Cardiac muscle cell (in vitro differentiated cells and primary cell): ENCODE data around the gene ARHGEF10L. TPM values are rescaled to one million over a fixed set of nuclear protein-coding genes. Genes with fewer than 3 reads are reported as not detected.

ENCODE experiments used
- DNase-seq, 2 donors: peaks; one replicate each; pipeline versions ENCODE4 v3.0.0 to v3.0.0-alpha.2; 2010 to 2017; ENCODE audit warnings: low read depth in 1 of 2, low spot score in 1 of 2
- H3K27ac ChIP-seq: fragments of 200-600 bp; sonication (generic); 2 replicates; pipeline ENCODE4 v1.5.1; 2016
- H3K27me3 ChIP-seq: fragments of 200-600 bp; sonication (generic); 2 replicates; pipeline ENCODE4 v1.6.0; 2016; ENCODE audit warnings: control low read depth
- H3K36me3 ChIP-seq: fragments of 200-600 bp; sonication (generic); 2 replicates; pipeline ENCODE4 v1.5.1; 2016; ENCODE audit warnings: control low read depth
- H3K4me1 ChIP-seq: fragments of 200-600 bp; sonication (generic); 2 replicates; pipeline ENCODE4 v1.8.1; 2017; ENCODE audit warnings: low read depth, mild to moderate bottlenecking, mixed run types
- H3K4me3 ChIP-seq: fragments of 200-600 bp; sonication (generic); 2 replicates; pipeline ENCODE4 v1.5.1; 2016; ENCODE audit warnings: mild to moderate bottlenecking
- H3K9me3 ChIP-seq: fragments of 200-600 bp; sonication (generic); 2 replicates; pipeline ENCODE4 v1.5.1; 2017; ENCODE audit warnings: low read depth, mild to moderate bottlenecking, control low read depth
- polyA plus RNA-seq: library from polyadenylated mRNA; unstranded; fragments of >200 nt; fragmentation: Nextera tagmentation; extraction: Ambion mirVana; gene quantifications from 2 replicates; pipeline ENCODE4 v1.2.1, GENCODE V29; 2016
- total RNA-seq: library from RNA; depleted of rRNA; stranded (reverse); fragments of >200 nt; gene quantifications from 2 replicates; pipeline ENCODE4 v1.2.3, GENCODE V29; 2016
- TF ChIP-seq, protein P1 (sequence below): IDR thresholded peaks from 2 replicates; pipeline ENCODE4 v1.5.1; 2012; ENCODE audit warnings: low read depth, mild to moderate bottlenecking, low read length

ARHGEF10L gene
- total and polyA plus RNA-seq, 2 experiments from 2014 or later: 32.3 to 55.4 TPM

- no peaks in the 10 kb centered on the region for H3K36me3 ChIP-seq
- H3K4me1 ChIP-seq: no peaks in the 10 kb centered on the region
- peak in 1 of 2 donors; percentile 18 for DNase-seq
- H3K9me3 ChIP-seq: no peaks in the 10 kb centered on the region
- no peak overlapping the region for H3K27ac ChIP-seq
- TF ChIP-seq, protein P1, sequence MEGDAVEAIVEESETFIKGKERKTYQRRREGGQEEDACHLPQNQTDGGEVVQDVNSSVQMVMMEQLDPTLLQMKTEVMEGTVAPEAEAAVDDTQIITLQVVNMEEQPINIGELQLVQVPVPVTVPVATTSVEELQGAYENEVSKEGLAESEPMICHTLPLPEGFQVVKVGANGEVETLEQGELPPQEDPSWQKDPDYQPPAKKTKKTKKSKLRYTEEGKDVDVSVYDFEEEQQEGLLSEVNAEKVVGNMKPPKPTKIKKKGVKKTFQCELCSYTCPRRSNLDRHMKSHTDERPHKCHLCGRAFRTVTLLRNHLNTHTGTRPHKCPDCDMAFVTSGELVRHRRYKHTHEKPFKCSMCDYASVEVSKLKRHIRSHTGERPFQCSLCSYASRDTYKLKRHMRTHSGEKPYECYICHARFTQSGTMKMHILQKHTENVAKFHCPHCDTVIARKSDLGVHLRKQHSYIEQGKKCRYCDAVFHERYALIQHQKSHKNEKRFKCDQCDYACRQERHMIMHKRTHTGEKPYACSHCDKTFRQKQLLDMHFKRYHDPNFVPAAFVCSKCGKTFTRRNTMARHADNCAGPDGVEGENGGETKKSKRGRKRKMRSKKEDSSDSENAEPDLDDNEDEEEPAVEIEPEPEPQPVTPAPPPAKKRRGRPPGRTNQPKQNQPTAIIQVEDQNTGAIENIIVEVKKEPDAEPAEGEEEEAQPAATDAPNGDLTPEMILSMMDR: no peak
- no peak overlapping the region for H3K4me3 ChIP-seq
- H3K27me3 ChIP-seq: no peaks in the 10 kb centered on the region
Observed at GRCh38 chr1:17687145-17687544, 147.6 kb downstream of the ARHGEF10L start.

DNA sequence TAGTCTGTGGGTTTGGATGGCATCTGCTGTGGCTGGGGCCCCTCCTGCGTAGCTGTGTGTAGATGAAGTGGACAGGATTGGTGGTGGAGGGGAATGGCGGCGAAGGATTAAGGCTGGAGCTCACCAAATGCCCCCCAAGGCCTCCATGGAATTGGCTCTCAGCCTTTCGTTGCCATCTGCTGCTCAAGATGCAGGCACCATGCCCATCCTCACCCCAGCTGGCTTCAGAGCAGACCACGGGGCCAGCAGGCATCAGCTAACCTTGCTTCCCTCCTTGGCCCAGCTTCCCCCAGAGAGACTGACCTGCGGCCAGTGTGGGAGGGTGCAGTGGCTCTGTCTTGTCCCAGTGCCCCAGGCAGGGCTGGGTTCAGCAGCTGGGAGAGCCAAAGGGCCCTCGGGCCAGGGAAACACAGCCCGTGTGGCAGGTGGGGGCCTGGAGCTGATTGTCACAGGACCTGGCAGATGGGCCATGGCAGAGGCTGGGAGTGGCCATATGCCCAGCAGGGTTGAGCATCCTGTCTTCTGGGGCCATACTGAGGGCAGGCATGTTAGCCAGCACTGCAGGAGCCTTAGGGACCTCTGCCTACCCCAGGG is 148.8 kb downstream of the ARHGEF10L start:
- TF ChIP-seq, protein P1: no peak
- DNase-seq: no peak
- H3K36me3 ChIP-seq: no peaks in the 10 kb centered on the region
- no peaks in the 10 kb centered on the region for H3K4me1 ChIP-seq
- H3K9me3 ChIP-seq: no peaks in the 10 kb centered on the region
- no peak overlapping the region for H3K4me3 ChIP-seq
- H3K27me3 ChIP-seq: no peaks in the 10 kb centered on the region
- H3K27ac ChIP-seq: no peak overlapping the region

- Histone ChIP-seq H3K27me3 (no peaks in the 10 kb centered on the region), H3K27ac (no peak overlapping the region), H3K4me1 (no peaks in the 10 kb centered on the region), H3K36me3 (no peaks in the 10 kb centered on the region), H3K4me3 (no peak overlapping the region), H3K9me3 (no peaks in the 10 kb centered on the region)
- DNase-seq: no peak
- TF ChIP-seq, protein P1: no peak
Observed at GRCh38 chr1:17689011-17689410, 149.5 kb downstream of the ARHGEF10L start.

DNA sequence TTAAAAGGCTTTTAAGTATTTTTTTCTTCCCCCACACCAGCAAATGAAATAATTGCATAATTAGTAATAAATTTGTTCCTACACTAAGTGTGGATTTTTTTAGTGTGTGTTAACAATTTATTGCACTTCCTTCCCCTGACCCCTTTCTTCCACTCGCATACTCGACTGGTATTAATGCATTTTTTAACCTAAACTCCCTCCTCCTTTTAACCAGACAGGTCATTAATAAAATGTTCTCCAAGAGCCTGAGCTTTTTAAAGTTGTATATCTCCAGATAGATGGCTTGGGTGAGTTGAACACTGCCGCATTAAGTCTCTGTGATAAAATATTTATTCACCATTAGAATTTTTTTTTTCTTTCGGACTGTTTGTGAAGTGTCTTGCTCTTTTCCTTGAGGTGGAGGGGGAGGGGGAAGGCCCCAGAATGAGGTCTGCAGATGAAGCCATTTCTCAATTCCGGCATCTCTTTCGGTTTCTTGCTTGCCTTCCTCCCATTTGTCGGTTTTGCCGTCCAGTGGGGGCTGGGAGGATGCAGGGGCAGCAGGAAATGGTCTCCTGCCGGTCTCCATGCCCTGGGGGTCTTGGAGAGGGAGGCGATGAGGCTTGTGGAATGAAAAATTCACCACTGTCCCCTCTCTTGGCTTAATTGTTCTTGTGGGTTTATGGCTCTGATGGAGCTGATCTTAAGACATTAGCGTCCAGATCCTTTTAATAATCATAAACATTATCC is 151.6 kb downstream of the ARHGEF10L start:
- Histone ChIP-seq H3K27ac (no peak overlapping the region), H3K4me1 (no peaks in the 10 kb centered on the region), H3K36me3 (no peaks in the 10 kb centered on the region), H3K4me3 (no peak overlapping the region), H3K9me3 (no peaks in the 10 kb centered on the region), H3K27me3 (no peaks in the 10 kb centered on the region)
- TF ChIP-seq, protein P1: no peak
- no peak for DNase-seq

DNA sequence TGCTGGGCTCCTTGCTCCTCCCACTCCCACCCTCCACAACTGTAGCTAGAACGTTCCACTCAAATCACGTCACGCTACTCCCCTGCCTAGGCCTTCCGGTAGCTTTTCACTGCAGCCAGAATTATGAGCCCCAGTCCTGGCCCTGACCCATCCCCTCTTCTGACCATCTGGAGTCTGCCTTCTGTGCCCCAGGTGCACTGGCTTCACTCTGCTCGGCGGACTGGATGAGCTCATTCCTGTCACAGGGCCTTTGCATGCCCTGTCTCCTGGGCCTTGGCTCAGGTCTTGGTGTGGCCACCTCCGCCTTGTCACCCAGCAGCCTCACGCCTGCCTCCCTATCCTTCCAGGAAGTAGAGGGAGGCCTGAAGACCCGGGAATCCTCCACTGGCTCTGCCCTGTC is 153.1 kb downstream of the ARHGEF10L start:
- no peak for DNase-seq
- no peak overlapping the region for H3K27ac ChIP-seq
- H3K9me3 ChIP-seq: no peaks in the 10 kb centered on the region
- no peak overlapping the region for H3K4me3 ChIP-seq
- no peaks in the 10 kb centered on the region for H3K4me1 ChIP-seq
- no peaks in the 10 kb centered on the region for H3K27me3 ChIP-seq
- TF ChIP-seq, protein P1: no peak
- peaks cover 3% of the 10 kb centered on the region for H3K36me3 ChIP-seq
